GM19324 (cell line): ENCODE results near the gene RASA3.
"Not testable (repeated sequence)": the region's sequence is repeated elsewhere in the genome, so short reads cannot be mapped to it uniquely, and the experiment has no call there.

ENCODE experiments used
- ATAC-seq: cut with Tn5 transposase; IDR thresholded peaks from one replicate; pipeline ENCODE4 v1.9.1; 2021; ENCODE audit warnings: mild to moderate bottlenecking, moderate library complexity; ENCODE audit not compliant: unreplicated experiment, low FRiP score

Gene RASA3

GRCh38 chr13:114114666-114115065, 17.8 kb downstream of the RASA3 start:
- not testable (repeated sequence) for ATAC-seq

- no peak for ATAC-seq
Observed at GRCh38 chr13:114114006-114114640, 18.3 kb downstream of the RASA3 start.

GRCh38 chr13:114113395-114113794, 19.0 kb downstream of the RASA3 start:
- ATAC-seq = not testable (repeated sequence)

GRCh38 chr13:114112826-114113322, 19.5 kb downstream of the RASA3 start:
- no peak for ATAC-seq

- ATAC-seq = no peak
Observed at GRCh38 chr13:114112231-114112825, 20.1 kb downstream of the RASA3 start.

- ATAC-seq = no peak
Observed at GRCh38 chr13:114111577-114111976, 20.8 kb downstream of the RASA3 start.

- ATAC-seq = not testable (repeated sequence)
Observed at GRCh38 chr13:114110830-114111189, 21.6 kb downstream of the RASA3 start.

- peak; percentile 70 for ATAC-seq
Observed at GRCh38 chr13:114110091-114110829, 22.2 kb downstream of the RASA3 start.

- ATAC-seq = no peak
Observed at GRCh38 chr13:114109641-114110041, 22.8 kb downstream of the RASA3 start.

GRCh38 chr13:114108894-114109293, 23.5 kb downstream of the RASA3 start:
- no peak for ATAC-seq

- no peak for ATAC-seq
Observed at GRCh38 chr13:114108141-114108761, 24.2 kb downstream of the RASA3 start.

GRCh38 chr13:114107686-114108081, 24.7 kb downstream of the RASA3 start:
- ATAC-seq = no peak

- no peak for ATAC-seq
Observed at GRCh38 chr13:114106991-114107685, 25.3 kb downstream of the RASA3 start.

GRCh38 chr13:114106526-114106925, 25.9 kb downstream of the RASA3 start:
- ATAC-seq = no peak

GRCh38 chr13:114105521-114106225, 26.8 kb downstream of the RASA3 start:
- no peak for ATAC-seq

- ATAC-seq = no peak
Observed at GRCh38 chr13:114104655-114105520, 27.5 kb downstream of the RASA3 start.

- ATAC-seq = no peak
Observed at GRCh38 chr13:114103801-114104654, 28.4 kb downstream of the RASA3 start.

- not testable (repeated sequence) for ATAC-seq
Observed at GRCh38 chr13:114103289-114103621, 29.2 kb downstream of the RASA3 start.
